SK-N-MC (cell line): ENCODE data around the gene FANCI.

Experiments
- EZH2 ChIP-seq: fragments of 200-600 bp; sonication (generic); IDR thresholded peaks from one replicate; pipeline ENCODE4 v1.6.1; 2017; ENCODE audit warnings: antibody characterized with exemption
- FOXP2 ChIP-seq: optimal IDR thresholded peaks from 2 replicates; pipeline ENCODE3; 2011; ENCODE audit warnings: mild to moderate bottlenecking, moderate library complexity; ENCODE audit not compliant: insufficient read depth; ENCODE audit errors: extremely low read length, control extremely low read depth
- POLR2AphosphoS5 ChIP-seq: IDR thresholded peaks from 2 replicates; pipeline ENCODE4 v1.6.1; 2012; ENCODE audit warnings: mild to moderate bottlenecking, low read depth, low read length, borderline replicate concordance

- TF ChIP-seq POLR2AphosphoS5 (no peak), EZH2 (no peak), FOXP2 (no peak)
Measured at GRCh38 chr15:89364341-89364740, 120.6 kb downstream of the FANCI start.
